ENCODE results near the gene UTP11.
"Not testable (repeated sequence)": the region's sequence is repeated elsewhere in the genome, so short reads cannot be mapped to it uniquely, and the experiment has no call there.

Gene UTP11

DNA sequence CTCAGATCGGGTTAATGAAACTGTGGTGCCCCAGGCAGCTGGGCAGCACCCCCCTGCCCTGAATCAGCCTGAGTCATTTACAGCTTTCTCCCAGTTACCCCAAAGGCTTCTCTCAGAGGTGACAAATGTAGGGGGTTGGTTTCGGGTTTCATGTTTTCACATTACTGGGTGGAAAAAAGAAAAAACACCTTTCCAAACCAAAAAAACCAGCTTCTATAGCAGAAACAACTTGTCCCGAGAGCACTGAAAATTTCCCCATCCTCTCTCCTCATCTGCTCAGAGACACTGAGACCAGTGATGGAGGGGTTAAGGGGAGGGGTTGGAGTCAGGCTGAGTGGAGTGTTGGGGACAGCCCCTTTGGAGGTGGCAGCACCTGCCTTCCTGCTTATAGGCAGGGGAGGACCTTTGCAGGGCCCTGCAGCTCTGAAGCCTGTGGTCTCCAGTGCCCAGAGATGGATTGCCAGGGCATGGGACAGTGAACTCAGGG is 15.6 kb downstream of the UTP11 start:
- DNase-seq, result no peak

DNA sequence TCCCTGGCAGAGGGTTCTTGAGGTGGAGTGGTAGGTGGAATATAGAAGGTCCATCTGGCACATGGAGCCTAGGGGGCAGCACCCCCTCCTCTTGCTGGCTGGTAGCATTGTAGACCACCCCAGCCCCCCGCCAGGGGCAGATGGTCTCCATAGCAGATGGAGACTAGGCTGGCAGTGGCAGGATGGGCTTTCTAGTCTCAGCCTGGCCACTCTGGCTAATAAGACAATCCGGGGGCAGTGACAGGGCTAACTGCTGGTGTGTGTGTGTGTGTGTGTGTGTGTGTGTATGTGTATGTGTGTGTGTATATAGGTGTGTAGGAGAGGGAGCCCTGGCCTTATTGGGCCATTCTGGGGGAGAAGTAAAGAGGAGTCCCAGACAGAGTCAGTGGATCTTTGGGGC is 16.1 kb downstream of the UTP11 start:
- no peak for DNase-seq

DNA sequence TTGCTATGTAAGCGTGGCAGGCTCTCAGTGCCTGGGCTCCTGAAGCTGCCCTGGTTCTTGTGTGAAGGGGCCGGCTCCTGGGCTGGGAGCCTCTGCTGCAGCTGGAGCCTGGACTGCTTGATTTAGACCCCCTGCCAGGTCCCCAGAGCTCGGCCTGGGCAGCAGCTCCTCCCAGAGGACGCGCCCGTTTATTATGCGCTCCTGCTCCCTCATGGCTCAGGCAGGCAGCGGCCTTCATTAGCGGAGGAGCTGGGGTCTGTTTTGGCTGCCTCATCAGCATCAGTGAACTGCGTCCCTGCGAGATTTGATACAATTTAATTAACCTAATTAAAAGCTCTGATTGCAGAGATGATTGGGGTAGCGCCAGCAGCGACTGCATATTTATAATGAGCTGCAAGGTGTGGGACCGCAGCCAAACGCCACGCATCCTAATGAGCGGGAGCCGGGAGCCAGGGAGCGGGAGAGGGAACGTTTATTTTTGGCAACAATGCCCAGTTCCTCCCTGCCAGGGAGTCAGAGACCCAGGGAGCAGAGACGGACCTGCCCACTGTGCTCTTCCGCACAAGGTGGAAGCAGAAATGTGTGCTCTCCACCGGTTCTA is 16.6 kb downstream of the UTP11 start:
- no peak for DNase-seq

DNA sequence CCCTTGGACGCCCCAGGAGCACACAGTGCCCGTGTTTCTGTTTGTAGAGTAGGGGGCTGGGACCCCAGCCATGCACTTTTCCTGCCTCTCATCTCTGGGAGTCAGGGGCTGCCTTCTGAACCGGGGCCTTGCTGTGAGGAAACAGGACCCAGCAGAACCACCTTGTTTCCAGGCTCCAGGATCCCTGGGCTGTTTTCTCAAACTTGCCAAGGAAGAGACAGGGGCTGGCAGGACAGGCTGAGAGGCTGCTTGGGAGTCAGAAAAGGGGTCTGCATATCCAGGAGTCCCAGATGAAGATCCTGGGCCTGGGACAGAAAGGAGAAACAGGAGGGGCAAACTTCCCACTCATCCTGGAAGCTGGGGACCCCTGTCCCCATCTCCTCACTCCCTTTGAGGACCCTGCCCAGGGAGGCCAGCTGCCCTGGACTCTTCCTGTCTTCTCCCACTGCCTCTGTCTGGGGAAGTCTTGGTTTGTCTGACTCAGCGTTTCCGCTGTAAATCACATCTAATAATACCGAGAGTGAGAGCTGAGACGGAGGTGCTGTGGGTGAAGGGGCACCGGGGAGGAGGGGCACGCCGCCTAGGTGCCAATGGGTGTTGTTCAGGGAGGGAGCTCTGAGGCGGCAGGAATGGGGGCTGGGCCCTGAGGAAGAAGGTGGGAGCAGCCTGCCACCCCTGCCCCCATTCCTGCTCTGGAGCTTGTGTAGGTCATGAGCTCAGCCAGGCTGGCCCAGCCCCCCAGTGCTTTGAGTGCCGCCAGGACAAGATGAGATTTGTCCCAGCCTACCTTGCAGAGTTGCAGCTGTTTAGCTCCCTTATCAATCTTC is 17.4 kb downstream of the UTP11 start:
- DNase-seq, result peak; percentile 39 to 54

DNA sequence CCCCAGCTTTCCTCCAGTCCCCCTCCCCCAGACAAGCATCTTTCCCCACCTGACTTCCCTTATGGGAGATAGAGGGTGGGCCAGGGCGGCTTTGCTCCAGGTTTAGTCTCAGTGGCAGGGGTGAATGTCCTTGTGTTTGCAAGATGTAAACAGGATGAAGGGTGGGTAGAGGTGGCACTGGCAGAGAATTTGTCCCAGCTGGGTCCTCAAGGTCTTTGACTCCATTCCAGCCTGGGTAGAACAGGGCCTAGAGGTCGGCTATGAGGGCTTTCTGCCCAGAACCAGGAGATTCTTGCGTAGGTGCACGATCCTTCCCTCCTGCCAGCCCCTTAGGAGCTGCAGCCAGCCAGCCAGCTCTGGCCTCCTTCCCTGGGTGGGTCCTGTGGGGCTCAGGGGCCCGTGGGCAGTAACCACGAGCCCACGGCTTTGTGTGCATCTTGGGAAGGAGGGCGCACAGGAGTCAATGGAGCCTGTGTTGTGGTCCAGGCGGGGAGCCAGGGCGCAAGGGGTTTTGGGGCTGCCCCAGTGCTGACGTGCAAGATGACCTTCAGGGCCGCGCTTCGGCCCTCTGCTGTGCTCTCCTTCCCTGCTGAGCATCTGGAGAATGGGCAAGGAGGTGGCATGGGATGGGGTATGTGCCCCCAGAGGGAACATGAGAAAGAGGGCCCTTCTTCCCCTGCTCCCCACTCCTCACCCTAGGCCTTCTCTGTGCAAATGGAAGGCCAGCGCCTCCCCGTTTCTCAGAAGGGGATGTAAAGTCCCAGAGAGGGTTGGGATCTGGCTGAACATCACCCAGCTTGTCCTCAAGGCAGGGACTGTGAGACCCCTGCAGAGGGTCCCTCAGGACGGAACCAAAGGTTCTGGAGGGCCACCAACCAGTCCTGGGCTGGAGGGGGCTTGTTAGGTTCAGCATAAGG is 18.3 kb downstream of the UTP11 start:
- no peak for DNase-seq

DNA sequence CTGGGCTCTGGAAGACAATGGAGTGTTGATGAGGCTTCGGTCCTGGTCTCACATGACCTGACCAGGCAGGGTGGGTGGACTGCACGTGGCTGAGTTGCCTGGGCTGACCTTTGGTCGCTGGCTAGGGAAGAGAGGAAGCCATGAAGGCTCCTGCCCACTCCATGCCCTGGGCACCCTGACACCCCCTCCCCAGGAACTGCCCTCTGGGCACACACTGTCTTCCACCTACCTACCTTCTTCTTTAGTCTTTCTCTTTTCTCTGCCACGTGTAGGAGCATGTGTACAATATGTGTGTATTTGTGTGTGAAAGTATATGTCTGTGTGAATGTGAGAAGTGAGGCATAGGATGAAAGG is 19.0 kb downstream of the UTP11 start:
- no peak for DNase-seq

DNA sequence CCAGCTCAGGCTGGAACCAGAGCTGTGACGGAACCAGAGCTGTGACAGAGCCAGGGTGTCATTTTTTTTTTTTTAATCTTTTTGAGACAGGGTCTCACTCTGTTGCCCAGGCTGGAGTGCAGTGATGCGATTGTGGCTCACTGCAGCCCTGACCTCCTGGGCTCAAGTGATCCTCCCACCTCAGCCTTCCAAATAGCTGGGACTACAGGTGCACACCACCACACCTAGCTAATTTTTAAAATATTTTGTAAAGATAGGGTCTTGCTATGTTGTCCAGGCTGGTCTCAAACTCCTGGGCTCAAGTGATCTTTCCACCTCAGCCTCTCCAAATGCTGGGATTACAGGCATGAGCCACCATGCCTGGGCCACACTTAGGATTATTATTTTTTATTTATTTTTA is 20.5 kb downstream of the UTP11 start:
- DNase-seq, result not testable (repeated sequence)

DNA sequence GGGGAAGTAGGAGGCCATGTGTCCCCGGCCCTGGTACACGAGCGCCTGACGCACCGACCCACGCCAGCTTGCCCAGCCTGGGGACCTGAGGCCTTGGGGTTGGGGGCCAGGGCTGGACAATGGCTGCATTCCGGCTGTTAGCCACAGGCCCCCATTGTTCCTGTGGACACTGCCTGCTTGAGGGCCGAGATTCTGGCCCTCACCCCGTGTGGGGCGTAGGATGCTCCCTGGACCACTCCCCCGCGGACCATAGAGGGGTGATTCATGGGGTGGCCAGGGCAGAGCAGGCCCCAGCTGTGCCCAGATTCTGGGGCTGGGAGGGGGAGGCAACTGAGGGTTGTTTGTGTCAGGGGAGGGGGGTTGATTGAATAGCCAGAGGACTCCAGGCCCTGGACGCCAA is 22.3 kb downstream of the UTP11 start:
- DNase-seq, result no peak

DNA sequence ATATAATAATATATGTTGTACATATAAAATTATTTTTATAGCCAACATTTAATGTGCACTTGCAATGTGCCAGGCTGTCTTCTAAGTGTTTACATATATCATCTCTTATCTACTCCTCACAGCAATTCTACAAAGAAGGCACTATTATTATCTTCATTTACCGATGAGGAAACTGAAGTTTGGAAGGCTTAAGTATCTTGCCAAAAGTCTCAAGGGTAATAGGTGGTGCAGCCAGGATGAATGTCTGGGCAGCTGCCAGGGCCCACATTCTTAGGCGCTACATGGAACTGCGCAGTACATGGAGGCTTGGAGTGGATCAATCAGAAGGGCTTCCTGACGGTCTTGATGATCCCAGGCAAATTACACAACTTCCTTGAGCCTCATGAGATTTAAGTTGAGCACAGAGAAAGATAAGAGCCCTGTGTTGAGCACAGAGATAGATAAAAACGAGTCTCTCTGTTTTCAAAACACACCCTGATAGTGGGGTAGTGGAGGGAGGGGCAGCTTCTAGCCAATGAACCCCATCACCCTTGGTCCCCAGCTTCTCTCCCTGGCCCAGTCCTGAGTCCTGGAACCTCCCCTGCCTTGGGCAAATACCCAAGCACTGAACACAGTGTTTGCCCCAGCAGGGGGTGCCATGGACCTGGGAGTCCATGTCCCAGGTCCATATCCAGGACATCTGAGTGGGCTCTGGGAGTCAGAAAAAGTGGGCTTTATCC is 24.8 kb downstream of the UTP11 start:
- no peak for DNase-seq

DNA sequence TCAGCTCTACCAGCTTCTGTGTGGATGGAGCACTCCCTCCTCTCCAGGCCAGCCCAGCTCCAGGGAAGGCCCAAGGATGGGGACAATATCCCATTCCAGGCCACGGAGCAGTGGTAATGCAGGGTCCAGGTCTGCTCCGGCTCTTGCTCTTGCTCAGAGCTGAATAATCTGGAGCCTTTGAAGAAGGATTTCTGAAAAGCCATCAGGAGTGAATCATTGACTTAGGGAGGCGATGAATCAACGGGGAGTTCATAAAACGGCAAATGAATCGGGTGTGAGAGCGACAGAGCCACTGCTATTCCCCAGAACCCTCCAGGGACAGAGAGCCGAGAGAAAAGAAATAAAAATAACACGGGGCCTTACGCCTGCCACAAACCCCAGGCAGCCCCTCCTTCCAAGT is 26.3 kb downstream of the UTP11 start:
- no peak for DNase-seq

DNA sequence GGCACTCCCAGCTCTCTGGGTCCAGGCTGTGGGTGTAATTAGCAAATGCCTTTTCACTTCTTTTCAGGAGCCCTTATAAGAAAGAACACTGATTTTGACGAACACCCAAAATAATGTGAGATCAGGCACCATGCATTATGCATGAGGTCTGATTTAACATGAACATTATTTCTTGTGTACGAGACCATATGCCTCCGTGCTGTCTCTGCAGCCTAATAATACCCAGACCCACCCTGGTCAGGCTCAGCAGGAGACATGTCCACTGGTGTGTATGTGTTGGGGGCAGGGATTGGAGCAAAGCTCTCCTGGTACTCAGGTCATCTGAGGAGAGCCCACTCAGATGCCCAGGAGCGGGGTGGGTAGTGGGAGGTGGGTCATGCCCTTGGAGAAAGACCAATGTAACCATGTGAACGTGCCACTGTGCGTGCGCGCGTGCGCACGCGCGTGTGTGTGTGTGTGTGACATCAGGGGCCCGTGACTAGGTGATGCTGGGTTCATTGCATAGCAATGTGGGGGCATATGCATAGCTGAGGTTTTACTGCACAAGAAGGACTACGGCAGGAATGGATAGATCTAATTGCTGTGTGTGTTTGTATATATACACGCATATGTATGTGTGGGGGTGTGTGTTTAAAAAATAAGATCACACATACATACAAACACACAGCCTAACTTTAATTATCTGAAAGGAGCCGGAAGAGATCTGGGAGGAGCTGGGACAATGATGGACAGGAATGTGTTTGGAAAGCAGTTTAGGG is 27.0 kb downstream of the UTP11 start:
- DNase-seq, result no peak

DNA sequence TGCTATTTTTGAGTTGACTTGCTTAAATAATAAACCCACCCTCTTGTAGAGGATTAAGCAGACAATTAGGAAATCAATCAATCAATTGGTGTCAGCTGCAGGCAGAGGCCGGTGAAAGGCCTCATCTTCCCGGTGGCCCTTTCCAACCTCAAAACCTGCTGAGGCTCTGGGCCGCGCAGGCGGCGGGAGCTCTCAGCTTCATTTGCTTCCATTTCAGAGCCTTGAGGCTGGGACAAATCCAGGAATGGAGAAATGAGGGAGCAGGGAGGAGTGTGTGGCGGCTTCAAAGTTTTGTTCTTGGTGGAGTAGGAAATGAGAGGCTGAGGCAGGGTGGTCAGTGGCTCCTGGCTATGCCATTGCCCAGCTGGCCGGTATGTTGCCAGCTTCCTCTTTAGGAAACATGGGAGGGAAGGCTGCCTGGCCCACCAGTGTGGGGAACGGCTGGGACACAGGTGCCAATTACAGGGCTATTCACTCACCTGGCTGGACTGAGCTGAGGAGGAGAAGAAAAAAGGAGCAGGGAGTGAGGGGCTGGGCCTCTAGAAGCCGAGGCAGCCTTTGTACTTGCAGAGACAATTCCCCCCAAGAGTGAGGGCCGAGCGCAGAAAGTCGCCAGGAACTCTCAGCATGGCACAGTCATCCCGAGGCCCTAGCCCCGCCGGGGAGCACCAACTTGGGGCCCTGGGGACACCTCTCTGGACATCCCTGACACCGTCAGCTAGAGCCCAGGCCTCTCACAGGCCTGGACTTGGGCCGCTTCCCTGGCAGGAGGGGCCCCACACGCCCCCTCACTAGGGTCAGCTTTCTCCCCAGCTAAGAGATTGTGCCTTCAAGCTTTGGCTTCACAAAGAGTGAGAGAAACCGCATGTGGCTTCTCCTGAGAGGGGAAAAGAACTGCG is 29.7 kb downstream of the UTP11 start:
- no peak for DNase-seq

DNA sequence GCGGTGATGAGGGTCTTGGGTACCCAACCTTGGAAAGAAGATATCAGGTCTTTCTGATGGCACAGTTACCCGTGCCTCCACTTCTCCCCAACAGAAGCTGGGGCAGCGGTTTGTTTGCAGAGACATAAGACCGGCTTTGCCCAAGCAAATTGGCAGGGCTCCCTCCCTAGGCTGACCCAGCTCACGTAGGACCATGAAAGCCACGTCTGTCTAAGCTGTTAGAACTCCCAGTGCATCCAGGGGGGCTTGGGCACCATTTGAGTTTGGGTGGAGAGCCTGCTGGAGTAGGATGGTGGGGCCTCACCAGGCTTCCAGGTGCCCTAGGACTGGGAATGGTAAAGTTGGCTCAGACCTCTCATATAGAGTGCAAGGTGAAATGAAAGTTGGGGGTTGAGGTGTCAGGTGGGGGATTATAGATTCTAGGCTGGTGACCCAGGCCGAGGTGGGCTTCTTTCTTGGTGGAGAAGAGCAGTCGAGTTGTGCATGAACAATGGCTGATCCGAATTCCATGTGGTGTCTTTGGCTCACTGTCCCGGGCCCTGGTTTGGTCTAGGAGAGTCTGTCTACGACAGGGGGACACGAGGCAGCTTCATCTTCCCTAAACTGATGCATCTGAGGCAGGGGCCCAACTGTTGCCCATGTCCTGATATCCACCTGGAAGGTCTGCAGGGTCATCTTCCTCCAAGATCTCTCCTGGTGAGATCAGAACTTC is 30.7 kb downstream of the UTP11 start:
- no peak for DNase-seq

DNA sequence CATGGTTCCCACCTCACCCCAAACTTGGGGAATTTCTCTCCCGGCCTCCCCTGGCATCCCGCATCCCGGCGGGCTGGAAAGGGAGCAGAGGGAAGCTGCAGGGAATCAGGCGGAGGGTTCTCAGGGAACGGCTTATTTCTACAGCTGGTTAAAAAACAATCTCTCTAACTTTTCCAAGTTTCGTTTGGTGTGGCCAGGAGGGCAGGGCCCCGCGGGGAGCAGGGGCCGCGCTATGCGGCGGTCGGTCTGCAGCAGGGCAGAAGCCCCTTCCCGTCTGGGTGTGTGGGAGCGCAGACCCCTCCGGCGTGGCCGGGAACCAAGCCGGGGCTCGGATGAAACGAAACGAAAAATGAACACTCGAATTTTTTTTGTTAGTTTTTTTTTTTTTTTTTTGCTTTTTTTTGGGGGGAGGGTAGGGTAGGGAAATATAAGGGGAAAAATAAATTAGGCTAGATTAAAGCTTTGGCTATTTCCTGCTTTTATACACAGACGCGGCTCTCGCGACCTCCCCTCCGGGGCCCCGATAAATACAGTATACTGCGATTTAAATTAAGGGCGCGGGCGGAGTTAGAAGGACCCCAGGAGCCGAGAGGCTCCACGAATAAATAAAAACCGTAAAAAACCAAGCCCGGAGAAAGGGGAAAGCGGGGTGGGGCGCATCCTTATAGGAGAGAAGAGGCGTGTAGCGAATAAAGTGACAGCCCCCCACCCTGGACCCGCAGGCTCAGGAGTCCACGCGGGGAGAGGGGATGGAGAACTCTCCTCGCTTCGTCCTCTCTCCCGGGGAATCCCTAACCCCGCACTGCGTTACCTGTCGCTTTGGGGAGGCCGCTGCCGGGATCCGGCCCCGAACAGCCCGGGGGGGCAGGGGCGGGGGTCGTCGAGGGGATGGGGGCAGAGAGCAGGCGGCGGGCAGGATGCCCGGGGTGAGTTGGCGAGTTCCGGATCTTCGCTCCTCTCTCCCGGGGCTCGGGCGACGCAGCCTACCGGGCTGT is 32.0 kb downstream of the UTP11 start:
- no peak for DNase-seq

DNA sequence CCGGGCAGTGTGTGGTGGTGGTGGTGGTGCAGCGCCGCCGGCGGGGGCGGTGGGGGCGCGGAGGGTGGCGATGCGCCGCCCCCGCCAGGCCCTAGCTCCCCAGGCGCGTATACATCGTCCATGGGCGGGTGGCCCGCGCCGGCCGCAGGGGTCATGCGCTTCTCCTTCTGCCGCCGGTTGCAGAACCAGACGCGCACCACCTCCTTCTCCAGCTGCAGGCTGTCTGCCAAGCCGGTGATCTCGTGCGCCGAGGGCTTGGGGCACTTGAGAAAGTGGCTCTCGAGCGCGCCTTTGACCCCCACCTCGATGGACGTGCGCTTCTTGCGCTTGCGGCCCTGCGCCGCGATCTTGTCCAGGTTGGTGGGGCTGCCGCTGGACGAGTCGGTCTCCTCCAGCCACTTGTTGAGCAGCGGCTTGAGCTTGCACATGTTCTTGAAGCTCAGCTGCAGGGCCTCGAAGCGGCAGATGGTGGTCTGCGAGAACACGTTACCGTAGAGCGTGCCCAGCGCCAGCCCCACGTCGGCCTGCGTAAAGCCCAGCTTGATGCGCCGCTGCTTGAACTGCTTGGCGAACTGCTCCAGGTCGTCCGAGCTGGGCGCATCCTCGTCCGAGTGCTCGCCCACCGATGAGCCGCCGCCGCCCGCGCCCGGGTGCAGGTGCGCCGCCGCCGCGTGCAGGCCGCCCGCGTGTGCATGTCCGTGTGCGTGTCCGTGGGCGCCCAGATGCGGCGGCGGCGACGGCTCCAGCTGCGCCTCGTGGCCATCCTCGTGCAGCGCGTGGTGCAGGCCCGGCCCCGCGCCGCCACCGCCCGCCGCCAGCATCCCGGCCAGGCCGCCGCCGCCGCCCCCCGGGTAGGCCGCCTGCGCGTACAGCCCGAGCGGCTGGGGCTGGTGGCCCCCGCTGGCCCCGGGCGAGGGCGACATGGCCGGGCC is 33.1 kb downstream of the UTP11 start:
- no peak for DNase-seq

DNA sequence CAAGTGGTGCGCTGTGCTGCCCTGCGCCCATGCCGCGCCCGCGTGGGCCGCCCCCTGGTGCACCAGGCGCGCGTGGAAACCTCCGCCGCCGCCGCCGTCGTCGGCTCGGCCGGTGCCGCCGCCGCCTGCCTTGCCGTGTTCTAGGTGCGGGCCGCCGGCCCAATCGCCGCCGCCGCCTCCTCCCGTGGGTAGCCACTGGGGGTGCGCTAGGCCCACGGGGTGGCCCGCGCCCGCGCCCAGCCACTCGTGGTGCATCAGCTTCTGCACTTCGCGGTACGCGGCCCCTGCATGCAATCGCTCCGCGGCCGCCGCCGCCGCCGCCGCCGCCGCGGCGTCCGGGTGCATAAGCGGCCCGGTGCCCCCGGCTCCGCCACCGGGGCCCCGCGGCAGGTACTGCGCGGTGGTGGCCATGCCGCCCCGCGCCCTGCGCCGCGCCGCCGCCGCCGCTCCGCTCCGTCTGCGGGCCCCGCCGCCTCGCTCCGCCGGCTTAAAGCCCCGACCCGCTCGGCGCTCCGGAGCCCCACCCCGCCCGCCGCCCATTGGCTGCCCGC is 33.9 kb downstream of the UTP11 start, which contains the start of gene POU3F1:
POU3F1 (minus strand) TSS at position 461 of the 551 bp plus-strand sequence; CDS start at position 411, 50 bp downstream.
- DNase-seq, result no peak

DNA sequence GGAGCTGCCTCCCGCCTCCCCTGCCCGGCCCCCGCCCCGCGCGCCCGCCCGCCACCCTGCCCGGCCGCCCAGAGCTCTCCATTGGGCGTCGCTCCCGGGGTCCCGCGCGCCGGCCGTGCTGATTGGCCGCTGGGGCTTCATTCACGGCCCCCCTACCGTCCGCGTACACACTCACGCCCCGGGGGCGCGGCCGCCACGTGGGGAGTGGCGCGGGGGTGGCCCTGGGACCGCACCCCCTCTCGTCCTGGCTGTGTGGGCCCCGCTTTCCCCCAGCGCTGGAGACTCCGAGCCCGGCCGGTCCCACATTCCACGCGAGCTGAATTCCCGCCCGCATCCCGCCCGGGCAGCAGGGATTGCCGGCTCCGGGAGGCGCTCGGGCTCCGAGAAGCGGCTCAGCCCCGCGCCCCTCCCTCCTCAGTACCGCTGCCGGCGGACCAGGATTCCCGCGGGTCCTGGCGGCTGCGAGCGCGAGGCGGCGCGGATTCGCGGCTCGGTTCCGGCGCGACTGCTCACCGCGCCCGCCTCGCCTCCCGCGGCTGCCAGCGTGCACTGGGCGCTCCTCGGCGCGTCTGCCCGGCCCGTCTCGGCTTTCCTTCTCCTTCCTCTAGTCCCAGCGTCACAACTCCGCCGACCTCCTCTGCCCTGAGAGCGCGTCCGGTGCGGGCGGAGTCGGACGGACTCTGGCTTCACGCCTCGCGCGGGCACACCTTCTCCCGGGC is 34.5 kb downstream of the UTP11 start:
- peak; percentile 77 to 83 for DNase-seq

All from CD4-positive, alpha-beta T cell treated with Interleukin-4 for 1 hour (primary cell).